Measurements from ENCODE around the gene LRRC56. TPM values are rescaled to one million over a fixed set of nuclear protein-coding genes. Genes with fewer than 3 reads are reported as not detected.

Gene LRRC56
- total RNA-seq, 1 experiment from 2014 or later: 0.37 TPM

DNA sequence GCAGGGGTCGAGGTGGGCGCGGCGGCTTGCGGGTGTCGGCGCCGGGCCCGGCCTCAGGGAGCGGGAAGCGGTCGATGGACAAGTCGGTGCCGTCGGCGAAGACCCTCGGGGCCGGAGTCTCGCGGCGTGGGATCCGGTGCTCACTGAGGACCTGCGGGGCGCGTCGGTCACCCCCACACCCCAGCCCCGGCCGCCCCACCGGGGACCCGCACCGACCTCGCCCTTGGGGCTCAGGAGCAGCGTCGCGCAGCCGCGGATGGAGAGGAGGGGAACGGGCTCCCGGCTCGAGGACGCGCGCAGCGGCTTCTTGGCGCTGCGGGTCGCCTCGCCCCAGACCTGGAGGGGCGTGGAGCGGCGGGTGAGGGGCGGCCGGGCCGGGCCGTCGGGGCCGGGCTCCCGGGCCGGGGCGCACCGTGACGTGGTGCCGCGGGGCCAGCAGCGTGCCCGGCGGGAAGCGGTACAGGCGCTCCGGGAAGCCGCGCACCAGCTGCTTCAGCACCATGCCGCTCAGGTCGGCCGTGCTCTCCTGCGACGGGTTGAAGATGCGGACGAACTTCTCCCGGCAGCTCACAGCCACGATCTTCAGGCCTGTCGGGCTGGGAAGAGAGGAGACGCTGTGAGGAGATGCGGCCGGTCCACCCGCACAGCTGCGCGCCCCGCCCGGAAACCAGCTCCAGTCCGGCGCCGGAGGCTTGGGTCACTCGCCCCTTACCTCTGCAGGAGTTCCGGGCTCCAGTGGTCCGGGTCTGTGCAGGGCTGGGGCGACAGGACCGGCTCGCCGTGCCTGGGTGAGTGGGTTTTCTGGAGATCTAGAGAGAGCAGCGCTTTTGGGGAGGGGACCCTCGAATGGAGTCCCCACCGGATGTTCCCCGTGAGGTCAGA lies 18.7 kb downstream of the LRRC56 start:
- H4K20me1 ChIP-seq (ENCODE audit: insufficient read depth, low read depth, low read length): peaks cover 8% of the 10 kb centered on the region; the same call in 1 of the 2 replicates
- no peaks in the 10 kb centered on the region for H3K9me3 ChIP-seq (ENCODE audit: low read length)
- H3K4me1 ChIP-seq (ENCODE audit: low read length): peaks cover 23% of the 10 kb centered on the region
- no peaks in the 10 kb centered on the region for H3K27me3 ChIP-seq (ENCODE audit: low read length)
- no peak overlapping the region for H3K4me3 ChIP-seq (ENCODE audit: low read length)
- no peaks in the 10 kb centered on the region for H3K36me3 ChIP-seq (ENCODE audit: insufficient read depth, low read length)
- no peaks in the 10 kb centered on the region for H3K79me2 ChIP-seq (ENCODE audit: low read length)
- no peaks in the 10 kb centered on the region for H3K9me2 ChIP-seq (replicated peaks; ENCODE audit: insufficient read depth, low read length)
- H2AFZ ChIP-seq (ENCODE audit: low read length): no peak overlapping the region
- H3K27ac ChIP-seq (ENCODE audit: low read length): no peak overlapping the region
- H3K4me2 ChIP-seq (ENCODE audit: low read depth, low read length, poor library complexity, severe bottlenecking): no peak overlapping the region
- H3K9ac ChIP-seq (ENCODE audit: low read length): no peak overlapping the region
- no peak for DNase-seq

DNA sequence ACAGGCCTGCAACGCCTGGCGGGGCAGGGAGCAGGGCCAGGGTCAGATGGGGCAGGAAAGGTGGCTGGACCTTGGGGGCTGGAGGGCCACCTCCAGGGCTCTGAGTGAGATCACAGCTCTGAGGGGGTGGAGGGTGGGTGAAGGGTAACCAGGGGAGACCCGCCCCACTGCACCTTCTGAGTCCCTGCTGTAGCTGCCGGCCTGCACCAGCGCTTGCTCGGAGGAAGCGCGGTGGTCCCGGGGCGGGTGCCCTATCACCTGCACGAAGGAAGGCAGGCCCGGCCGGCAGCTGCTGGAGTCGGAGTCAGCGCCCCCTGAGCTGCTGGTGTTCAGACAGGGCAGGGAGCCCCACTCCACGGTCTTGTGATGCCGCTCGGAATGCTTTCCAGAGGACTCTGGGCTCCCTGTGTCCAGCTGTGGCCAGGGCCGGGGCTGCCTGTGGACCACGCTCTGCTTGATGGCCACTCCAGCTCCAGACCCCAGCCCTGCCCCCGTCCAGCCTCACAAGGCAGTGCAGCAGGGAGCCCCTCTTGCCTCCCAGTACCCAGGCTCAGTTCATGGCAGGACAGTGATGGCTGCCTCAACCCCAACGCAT lies 19.4 kb downstream of the LRRC56 start:
- Histone ChIP-seq H3K4me2 (ENCODE audit: low read depth, low read length, poor library complexity, severe bottlenecking) (no peak overlapping the region), H3K27ac (ENCODE audit: low read length) (no peak overlapping the region), H2AFZ (ENCODE audit: low read length) (no peak overlapping the region)

GRCh38 chr11:557328-558132 lies 20.2 kb downstream of the LRRC56 start:
- no peak for DNase-seq
- no peak overlapping the region for H3K9ac ChIP-seq (ENCODE audit: low read length)
- peaks cover 33% of the 10 kb centered on the region for H3K4me1 ChIP-seq (ENCODE audit: low read length)
- no peak overlapping the region for H3K27ac ChIP-seq (ENCODE audit: low read length)
- peaks cover 9% of the 10 kb centered on the region; the same call in 1 of the 2 replicates for H4K20me1 ChIP-seq (ENCODE audit: insufficient read depth, low read depth, low read length)
- H3K4me2 ChIP-seq (ENCODE audit: low read depth, low read length, poor library complexity, severe bottlenecking): no peak overlapping the region
- H3K79me2 ChIP-seq (ENCODE audit: low read length): 0 out of 2 replicates have a peak, but pooled peaks cover 4% of the 10 kb centered on the region
- H3K36me3 ChIP-seq (ENCODE audit: insufficient read depth, low read length): no peaks in the 10 kb centered on the region
- H3K27me3 ChIP-seq (ENCODE audit: low read length): no peaks in the 10 kb centered on the region
- no peaks in the 10 kb centered on the region for H3K9me3 ChIP-seq (ENCODE audit: low read length)
- no peak overlapping the region for H3K4me3 ChIP-seq (ENCODE audit: low read length)
- no peaks in the 10 kb centered on the region for H3K9me2 ChIP-seq (replicated peaks; ENCODE audit: insufficient read depth, low read length)
- no peak overlapping the region for H2AFZ ChIP-seq (ENCODE audit: low read length)

More for the DNA sequence above, 19.4 kb downstream of the LRRC56 start:
- Histone ChIP-seq H3K4me3 (ENCODE audit: low read length) (no peak overlapping the region), H3K9ac (ENCODE audit: low read length) (no peak overlapping the region), H3K27me3 (ENCODE audit: low read length) (no peaks in the 10 kb centered on the region), H3K9me2 (replicated peaks; ENCODE audit: insufficient read depth, low read length) (no peaks in the 10 kb centered on the region), H3K79me2 (ENCODE audit: low read length) (0 out of 2 replicates have a peak, but pooled peaks cover 3% of the 10 kb centered on the region), H3K9me3 (ENCODE audit: low read length) (no peaks in the 10 kb centered on the region), H3K36me3 (ENCODE audit: insufficient read depth, low read length) (no peaks in the 10 kb centered on the region), H4K20me1 (ENCODE audit: insufficient read depth, low read depth, low read length) (peaks cover 12% of the 10 kb centered on the region; the same call in 1 of the 2 replicates), H3K4me1 (ENCODE audit: low read length) (peaks cover 28% of the 10 kb centered on the region)
- DNase-seq: no peak

DNA sequence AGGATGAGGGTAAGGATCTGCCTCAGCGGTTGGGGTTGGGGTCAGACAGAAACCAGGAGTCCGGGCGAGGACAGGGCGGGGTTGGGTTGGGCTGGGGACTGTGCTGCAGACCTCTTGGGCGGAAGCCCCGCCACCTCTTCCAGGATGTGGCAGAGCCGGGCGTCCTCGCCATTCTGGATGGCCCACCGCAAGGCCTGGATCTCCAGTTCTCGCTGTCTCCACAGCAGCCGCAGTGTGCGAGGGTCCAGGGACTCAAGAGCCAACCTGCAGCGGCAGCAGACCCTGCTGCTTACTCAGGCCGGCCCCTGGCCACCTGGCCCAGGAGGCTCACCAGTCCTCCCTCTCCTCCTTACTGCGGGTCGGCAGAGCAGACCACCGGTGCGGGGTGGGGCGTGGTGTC lies 21.2 kb downstream of the LRRC56 start:
- peaks cover 33% of the 10 kb centered on the region for H3K4me1 ChIP-seq (ENCODE audit: low read length)
- no peak overlapping the region for H3K4me2 ChIP-seq (ENCODE audit: low read depth, low read length, poor library complexity, severe bottlenecking)
- H3K36me3 ChIP-seq (ENCODE audit: insufficient read depth, low read length): no peaks in the 10 kb centered on the region
- no peak for DNase-seq
- 0 out of 2 replicates have a peak, but pooled peaks cover 4% of the 10 kb centered on the region for H3K79me2 ChIP-seq (ENCODE audit: low read length)
- H3K9me3 ChIP-seq (ENCODE audit: low read length): no peaks in the 10 kb centered on the region
- H3K27me3 ChIP-seq (ENCODE audit: low read length): no peaks in the 10 kb centered on the region
- H4K20me1 ChIP-seq (ENCODE audit: insufficient read depth, low read depth, low read length): peaks cover 6% of the 10 kb centered on the region; the same call in 1 of the 2 replicates
- no peak overlapping the region for H3K27ac ChIP-seq (ENCODE audit: low read length)
- H3K9ac ChIP-seq (ENCODE audit: low read length): no peak overlapping the region
- no peaks in the 10 kb centered on the region for H3K9me2 ChIP-seq (replicated peaks; ENCODE audit: insufficient read depth, low read length)
- no peak overlapping the region for H2AFZ ChIP-seq (ENCODE audit: low read length)
- no peak overlapping the region for H3K4me3 ChIP-seq (ENCODE audit: low read length)

DNA sequence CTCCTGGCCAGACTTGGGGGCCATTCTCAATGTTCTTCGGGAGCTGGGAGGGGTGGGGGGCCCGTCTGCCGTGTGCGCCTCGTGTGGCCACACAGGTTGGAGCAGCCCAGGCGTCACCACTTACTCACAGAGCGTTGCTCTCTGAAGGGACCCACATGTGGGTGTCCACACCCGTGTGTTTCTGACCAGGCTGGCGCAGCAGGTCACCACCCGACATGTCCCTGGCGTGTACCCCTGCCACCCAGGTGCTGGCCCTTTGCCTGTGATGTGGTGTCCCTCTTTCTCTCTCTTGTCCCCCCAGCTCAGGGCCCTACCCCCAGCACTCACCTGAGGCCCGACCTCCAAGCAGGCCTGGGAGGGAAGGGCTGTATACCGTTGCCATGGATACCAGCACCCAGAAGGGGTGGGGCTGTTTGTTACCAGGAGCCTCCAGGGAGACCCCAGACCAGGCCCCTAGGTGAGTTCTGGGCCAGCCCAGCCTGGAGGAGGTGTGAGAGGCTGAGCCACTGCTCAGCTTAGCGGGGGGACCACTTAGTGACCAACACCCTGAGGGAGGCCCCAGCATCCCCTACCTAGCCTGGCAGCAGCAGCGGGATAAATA lies 21.8 kb downstream of the LRRC56 start:
- Histone ChIP-seq H3K27me3 (ENCODE audit: low read length) (no peaks in the 10 kb centered on the region), H3K9me3 (ENCODE audit: low read length) (no peaks in the 10 kb centered on the region), H3K79me2 (ENCODE audit: low read length) (0 out of 2 replicates have a peak, but pooled peaks cover 4% of the 10 kb centered on the region), H3K9ac (ENCODE audit: low read length) (no peak overlapping the region), H3K4me3 (ENCODE audit: low read length) (no peak overlapping the region), H2AFZ (ENCODE audit: low read length) (no peak overlapping the region), H3K36me3 (ENCODE audit: insufficient read depth, low read length) (no peaks in the 10 kb centered on the region), H3K27ac (ENCODE audit: low read length) (no peak overlapping the region), H3K4me2 (ENCODE audit: low read depth, low read length, poor library complexity, severe bottlenecking) (peak overlapping the region; percentile 87), H4K20me1 (ENCODE audit: insufficient read depth, low read depth, low read length) (peaks cover 10% of the 10 kb centered on the region; the same call in 1 of the 2 replicates), H3K9me2 (replicated peaks; ENCODE audit: insufficient read depth, low read length) (no peaks in the 10 kb centered on the region), H3K4me1 (ENCODE audit: low read length) (peaks cover 30% of the 10 kb centered on the region)
- no peak for DNase-seq

GRCh38 chr11:559712-560304 lies 22.5 kb downstream of the LRRC56 start:
- peak overlapping the region; percentile 79 for H3K4me3 ChIP-seq (ENCODE audit: low read length)
- H4K20me1 ChIP-seq (ENCODE audit: insufficient read depth, low read depth, low read length): peaks cover 12% of the 10 kb centered on the region; the same call in 1 of the 2 replicates
- no peaks in the 10 kb centered on the region for H3K36me3 ChIP-seq (ENCODE audit: insufficient read depth, low read length)
- DNase-seq: no peak
- H3K27ac ChIP-seq (ENCODE audit: low read length): no peak overlapping the region
- no peaks in the 10 kb centered on the region for H3K9me2 ChIP-seq (replicated peaks; ENCODE audit: insufficient read depth, low read length)
- no peaks in the 10 kb centered on the region for H3K27me3 ChIP-seq (ENCODE audit: low read length)
- H3K4me2 ChIP-seq (ENCODE audit: low read depth, low read length, poor library complexity, severe bottlenecking): peak overlapping the region; percentile 87
- H3K4me1 ChIP-seq (ENCODE audit: low read length): peaks cover 23% of the 10 kb centered on the region
- peak overlapping the region; percentile 69 for H3K9ac ChIP-seq (ENCODE audit: low read length)
- 0 out of 2 replicates have a peak, but pooled peaks cover 4% of the 10 kb centered on the region for H3K79me2 ChIP-seq (ENCODE audit: low read length)
- H2AFZ ChIP-seq (ENCODE audit: low read length): no peak overlapping the region; the same call in 1 of the 2 replicates
- no peaks in the 10 kb centered on the region for H3K9me3 ChIP-seq (ENCODE audit: low read length)

- peak; percentile 97 for DNase-seq
- peak within 1 kb of the TSS; percentile 79 for H3K9ac ChIP-seq (ENCODE audit: low read length)
- no peaks in the 10 kb centered on the region for H3K36me3 ChIP-seq (ENCODE audit: insufficient read depth, low read length)
- peak within 1 kb of the TSS; percentile 79; the same call in 1 of the 2 replicates for H2AFZ ChIP-seq (ENCODE audit: low read length)
- no peaks in the 10 kb centered on the region for H3K9me2 ChIP-seq (replicated peaks; ENCODE audit: insufficient read depth, low read length)
- peaks cover 12% of the 10 kb centered on the region; the same call in 1 of the 2 replicates for H4K20me1 ChIP-seq (ENCODE audit: insufficient read depth, low read depth, low read length)
- no peaks in the 10 kb centered on the region for H3K9me3 ChIP-seq (ENCODE audit: low read length)
- H3K27me3 ChIP-seq (ENCODE audit: low read length): no peaks in the 10 kb centered on the region
- peaks cover 23% of the 10 kb centered on the region for H3K4me1 ChIP-seq (ENCODE audit: low read length)
- H3K4me3 ChIP-seq (ENCODE audit: low read length): peak within 1 kb of the TSS; percentile 95
- 0 out of 2 replicates have a peak, but pooled peaks cover 4% of the 10 kb centered on the region for H3K79me2 ChIP-seq (ENCODE audit: low read length)
- H3K4me2 ChIP-seq (ENCODE audit: low read depth, low read length, poor library complexity, severe bottlenecking): peak within 1 kb of the TSS; percentile 87
- H3K27ac ChIP-seq (ENCODE audit: low read length): no peak within 1 kb of the TSS
Observed at GRCh38 chr11:560305-561147, 23.2 kb downstream of the LRRC56 start, which contains the start of the genes LMNTD2 and RASSF7. LMNTD2 (minus strand) TSS chr11:560738; CDS start chr11:560716, 22 bp downstream. RASSF7 (plus strand) TSS chr11:560970; CDS start chr11:561769, 799 bp downstream.
